ENCODE results near the gene SPOP. TPM values are rescaled to one million over a fixed set of nuclear protein-coding genes. Genes with fewer than 3 reads are reported as not detected.
"Not testable (repeated sequence)": the region's sequence is repeated elsewhere in the genome, so short reads cannot be mapped to it uniquely, and the experiment has no call there.

Gene SPOP
- total RNA-seq: 10 to 100 TPM; 61.4 to 78.1 (median 71.9) TPM

DNA sequence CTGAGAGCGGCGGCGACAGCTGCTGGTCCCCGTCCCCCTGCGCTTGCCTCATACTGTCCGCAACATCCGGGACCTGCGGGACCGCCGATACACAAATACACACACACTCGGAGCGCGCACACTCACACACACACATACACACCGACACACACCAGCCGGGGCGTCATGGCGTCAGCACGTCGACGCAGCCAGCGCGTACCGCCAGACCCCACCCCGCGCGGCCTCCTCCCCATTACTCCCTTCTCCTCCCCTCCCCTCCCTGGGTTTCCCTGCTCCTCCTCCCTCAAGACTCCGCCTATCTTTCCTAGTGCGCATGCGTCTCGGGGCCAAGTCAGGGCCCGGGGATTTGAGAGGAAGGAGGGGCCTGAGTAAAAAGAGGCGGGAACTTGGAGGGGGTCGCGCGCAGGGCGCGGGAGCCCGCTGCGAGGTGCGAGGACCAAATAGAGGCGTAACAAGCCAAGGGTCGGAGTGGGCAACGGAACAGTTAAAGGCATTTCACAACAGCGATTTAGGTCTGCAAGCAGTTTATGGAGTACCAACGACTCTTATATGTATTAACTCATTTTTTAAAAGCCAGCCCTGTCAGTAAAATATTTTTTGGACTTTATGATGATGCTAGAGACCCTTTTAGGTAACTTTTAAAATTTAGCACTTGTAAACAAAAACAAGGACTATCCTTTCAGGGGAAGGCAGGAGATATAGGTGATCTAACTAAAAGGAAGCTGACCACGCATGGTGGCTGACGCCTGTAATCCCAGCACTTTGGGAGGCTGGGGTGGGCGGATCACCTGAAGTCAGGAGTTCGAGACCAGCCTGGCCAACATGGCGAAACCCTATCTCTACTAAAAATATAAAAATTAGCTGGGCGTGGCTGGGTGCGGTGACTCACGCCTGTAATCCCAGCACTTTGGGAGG is at the start of gene SPOP:
Gene SPOP (minus strand): TSS at position 165 of the 915 bp plus-strand sequence. CDS start 55,287 bp downstream, outside the sequence.
- ATAC-seq (peak; percentile 94 to 96), DNase-seq (peak; percentile 99)
- Mint-ChIP-seq H3K4me3 (peak within 1 kb of the TSS; percentile 87), H3K4me1 (ENCODE audit: low read depth) (peaks cover 37% of the 10 kb centered on the region), H3K9me3 (no peaks in the 10 kb centered on the region), H3K27me3 (ENCODE audit: low read depth) (no peaks in the 10 kb centered on the region), H3K36me3 (ENCODE audit: insufficient read depth) (peaks cover 14% of the 10 kb centered on the region)

DNA sequence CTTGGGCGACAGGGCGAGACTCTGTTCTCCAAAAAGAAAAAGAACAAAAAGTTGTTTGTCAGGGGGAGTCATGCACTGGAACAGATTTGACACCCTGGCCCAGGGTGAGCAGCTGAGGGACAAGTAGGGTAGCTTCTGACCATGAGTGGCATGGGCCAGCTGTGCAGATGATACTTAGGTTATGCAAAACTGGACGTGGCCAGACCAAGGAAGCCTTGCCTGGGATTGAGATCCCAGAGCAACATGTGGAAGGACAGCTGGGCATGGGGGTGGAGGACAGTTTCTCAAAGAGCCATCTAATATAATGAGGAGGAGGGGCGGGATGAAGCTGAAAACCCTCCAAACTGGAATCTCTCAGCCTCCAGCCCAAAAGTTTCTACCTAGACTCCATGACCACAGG is 49.5 kb upstream of the SPOP start:
- H3K4me3 Mint-ChIP-seq: no peak overlapping the region

DNA sequence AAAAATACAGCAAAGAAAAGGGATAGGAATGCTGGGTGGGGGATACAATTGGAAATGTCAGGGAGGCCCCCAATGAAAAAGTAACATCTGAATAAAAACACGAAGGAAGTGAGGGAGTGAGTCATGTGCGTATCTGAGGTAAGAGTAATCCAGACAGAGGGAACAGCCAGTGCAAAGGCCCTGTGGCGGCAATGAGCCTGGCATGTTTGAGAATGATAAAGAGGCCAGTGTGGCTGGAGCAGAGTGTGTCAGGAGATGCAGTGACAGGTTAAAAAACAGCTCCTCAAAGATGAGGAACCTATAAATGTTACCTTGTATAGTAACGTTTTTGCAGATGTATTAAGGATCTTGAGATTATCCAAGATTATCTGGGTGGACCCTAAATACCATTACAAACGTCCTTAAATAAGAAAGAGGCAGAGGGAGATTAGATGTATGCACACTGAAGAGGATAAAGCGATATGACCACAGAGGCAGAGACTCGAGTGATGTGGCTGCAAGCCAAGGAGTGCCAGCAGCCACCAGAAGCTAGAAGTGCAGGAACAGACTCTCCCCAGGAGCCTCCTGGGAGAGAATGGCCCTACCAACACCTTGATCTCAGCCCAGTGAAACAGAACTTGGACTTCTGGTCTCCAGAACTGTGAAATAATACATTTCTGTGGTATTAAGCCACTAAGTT is 47.7 kb upstream of the SPOP start:
- H3K36me3 Mint-ChIP-seq (ENCODE audit: insufficient read depth): peaks cover 29% of the 10 kb centered on the region
- peaks cover 44% of the 10 kb centered on the region for H3K4me1 Mint-ChIP-seq (ENCODE audit: low read depth)
- H3K4me3 Mint-ChIP-seq: no peak overlapping the region
- DNase-seq: no peak
- H3K27me3 Mint-ChIP-seq (ENCODE audit: low read depth): no peaks in the 10 kb centered on the region
- peaks cover 5% of the 10 kb centered on the region for H3K9me3 Mint-ChIP-seq
- no peak for ATAC-seq

More for the DNA sequence above, 49.5 kb upstream of the SPOP start:
- Mint-ChIP-seq H3K27me3 (ENCODE audit: low read depth) (no peaks in the 10 kb centered on the region), H3K36me3 (ENCODE audit: insufficient read depth) (peaks cover 30% of the 10 kb centered on the region), H3K4me1 (ENCODE audit: low read depth) (peaks cover 52% of the 10 kb centered on the region), H3K9me3 (peaks cover 5% of the 10 kb centered on the region)
- ATAC-seq (no peak), DNase-seq (no peak)

DNA sequence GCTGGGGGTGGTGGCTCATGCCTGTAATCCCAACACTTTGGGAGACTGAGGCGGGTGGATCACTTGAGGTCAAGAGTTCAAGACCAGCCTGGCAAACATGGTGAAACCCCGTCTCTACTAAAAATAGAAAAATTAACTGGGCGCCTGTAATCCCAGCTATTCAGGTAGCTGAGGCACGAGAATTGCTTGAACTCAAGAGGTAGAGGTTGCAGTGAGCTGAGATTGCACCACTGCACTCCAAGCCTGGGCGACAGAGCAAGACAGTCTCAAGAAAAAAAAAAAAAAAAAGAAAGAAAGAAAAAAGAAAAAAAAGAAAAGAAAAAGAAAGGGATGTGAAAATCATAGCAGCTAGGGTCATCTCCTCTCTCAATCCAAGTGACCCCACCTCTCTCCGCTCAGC is 46.7 kb upstream of the SPOP start:
- not testable (repeated sequence) for H3K4me3 Mint-ChIP-seq; H3K27me3 Mint-ChIP-seq (ENCODE audit: low read depth)

DNA sequence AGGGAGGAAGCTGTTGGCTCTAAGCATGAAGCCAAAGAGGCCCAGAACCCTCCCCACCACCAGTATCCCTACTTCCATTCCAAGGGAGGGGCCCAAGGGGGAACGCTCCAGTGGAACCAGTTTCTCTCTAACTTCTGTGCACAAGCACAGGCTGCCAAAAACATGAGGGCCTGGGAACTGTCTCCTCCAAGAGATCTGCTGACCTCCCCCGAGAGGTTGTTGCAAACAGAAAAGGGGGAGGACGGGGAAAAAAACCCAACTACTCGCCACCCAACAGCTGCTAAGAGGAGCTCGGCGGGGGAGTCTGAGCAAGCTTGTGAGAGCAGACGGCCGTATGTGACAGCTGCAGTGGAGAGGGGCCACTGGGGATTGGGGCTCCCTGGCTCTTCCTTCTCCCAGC is 45.5 kb upstream of the SPOP start:
- peaks cover 5% of the 10 kb centered on the region for H3K9me3 Mint-ChIP-seq
- H3K36me3 Mint-ChIP-seq (ENCODE audit: insufficient read depth): peaks cover 29% of the 10 kb centered on the region
- no peaks in the 10 kb centered on the region for H3K27me3 Mint-ChIP-seq (ENCODE audit: low read depth)
- ATAC-seq: no peak
- peaks cover 27% of the 10 kb centered on the region for H3K4me1 Mint-ChIP-seq (ENCODE audit: low read depth)
- H3K4me3 Mint-ChIP-seq: no peak overlapping the region
- no peak for DNase-seq

More for the DNA sequence above, 46.7 kb upstream of the SPOP start:
- not testable (repeated sequence) for H3K9me3 Mint-ChIP-seq, DNase-seq, ATAC-seq
- H3K4me1 Mint-ChIP-seq (ENCODE audit: low read depth): peaks cover 35% of the 10 kb centered on the region
- H3K36me3 Mint-ChIP-seq (ENCODE audit: insufficient read depth): peaks cover 34% of the 10 kb centered on the region

DNA sequence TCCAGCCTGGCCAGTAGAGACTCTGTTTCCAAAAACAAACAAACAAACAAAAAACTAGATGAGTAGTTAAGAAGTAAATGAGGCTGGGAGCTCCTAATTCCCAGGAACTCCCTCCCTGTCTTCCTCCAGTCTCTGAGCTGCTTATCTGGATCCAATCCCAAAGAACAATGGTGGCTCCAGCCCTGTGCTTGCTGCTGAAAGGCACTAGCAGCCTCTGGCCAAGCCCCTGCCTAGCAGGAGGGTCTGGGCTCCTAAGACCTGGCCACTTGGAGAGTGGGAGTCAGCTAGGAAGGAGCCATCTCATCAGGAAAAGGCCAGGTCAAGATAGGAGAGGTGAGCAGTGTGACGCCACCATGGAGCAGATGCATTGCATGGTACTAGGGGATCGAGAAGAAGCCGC is 44.2 kb upstream of the SPOP start:
- DNase-seq (no peak), ATAC-seq (no peak)
- Mint-ChIP-seq H3K4me1 (ENCODE audit: low read depth) (peaks cover 27% of the 10 kb centered on the region), H3K36me3 (ENCODE audit: insufficient read depth) (peaks cover 32% of the 10 kb centered on the region), H3K27me3 (ENCODE audit: low read depth) (no peaks in the 10 kb centered on the region), H3K4me3 (no peak overlapping the region), H3K9me3 (peaks cover 5% of the 10 kb centered on the region)

DNA sequence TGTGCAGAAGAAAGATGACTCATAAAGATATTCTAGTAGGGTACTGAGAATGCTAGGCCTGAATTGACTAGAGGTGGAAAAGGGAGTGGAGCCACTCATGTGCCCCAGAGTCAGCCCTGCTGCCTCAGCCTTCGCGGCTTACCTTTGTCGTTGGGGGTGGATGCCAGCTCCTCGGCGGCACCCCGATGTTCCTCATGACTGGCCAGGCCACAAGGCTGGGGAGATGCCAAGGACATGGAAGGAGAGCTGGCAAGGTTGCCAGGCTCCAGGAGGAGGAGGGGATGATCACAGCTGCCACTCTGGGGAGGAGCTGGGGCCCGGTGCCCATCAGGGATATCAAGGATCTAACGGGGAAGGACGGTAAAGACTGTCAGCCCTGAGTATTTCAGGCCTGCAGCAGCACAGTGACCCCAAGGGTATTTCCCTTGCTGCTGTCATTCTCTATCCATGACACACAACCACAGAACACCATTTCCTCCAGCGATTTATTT is 39.5 kb upstream of the SPOP start:
- peaks cover 44% of the 10 kb centered on the region for H3K36me3 Mint-ChIP-seq (ENCODE audit: insufficient read depth)
- H3K4me1 Mint-ChIP-seq (ENCODE audit: low read depth): peaks cover 45% of the 10 kb centered on the region
- H3K4me3 Mint-ChIP-seq: peak overlapping the region; percentile 13
- DNase-seq: no peak
- ATAC-seq: peak; percentile 53 to 62
- no peaks in the 10 kb centered on the region for H3K9me3 Mint-ChIP-seq
- H3K27me3 Mint-ChIP-seq (ENCODE audit: low read depth): no peaks in the 10 kb centered on the region

DNA sequence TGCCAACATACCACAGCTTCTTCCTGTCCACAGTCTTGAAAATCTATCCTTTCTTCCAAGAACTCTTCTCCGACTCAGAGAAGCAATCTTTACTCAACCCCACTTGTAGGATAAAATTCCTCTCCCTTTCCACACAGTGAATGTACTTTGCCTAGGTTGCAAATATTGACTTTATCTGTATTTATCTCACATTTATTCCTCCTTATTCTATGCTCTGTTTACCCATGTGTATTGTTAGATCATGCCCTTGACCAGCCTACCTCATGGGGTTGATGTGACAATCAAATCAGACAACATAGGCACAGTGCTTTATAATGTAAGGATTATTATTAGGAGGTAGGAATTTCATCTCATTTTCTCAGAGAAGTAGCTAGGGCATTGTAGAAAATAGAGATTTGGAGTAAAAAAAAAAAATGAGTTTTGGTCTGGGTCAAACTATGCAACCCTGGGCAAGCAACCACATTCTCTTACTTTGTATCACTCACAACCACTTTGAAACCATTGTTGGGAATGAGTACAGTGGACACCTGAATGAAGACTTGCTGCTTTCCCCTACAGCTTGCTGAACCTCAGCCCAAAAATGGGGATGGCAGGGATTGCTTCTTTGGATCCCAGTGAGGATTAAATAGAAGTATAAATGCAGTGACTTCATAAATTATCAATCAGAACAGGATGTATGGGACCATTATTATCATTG is 38.9 kb upstream of the SPOP start:
- Mint-ChIP-seq H3K4me3 (peak overlapping the region; percentile 0), H3K36me3 (ENCODE audit: insufficient read depth) (peaks cover 45% of the 10 kb centered on the region), H3K27me3 (ENCODE audit: low read depth) (no peaks in the 10 kb centered on the region), H3K4me1 (ENCODE audit: low read depth) (peaks cover 45% of the 10 kb centered on the region), H3K9me3 (no peaks in the 10 kb centered on the region)
- DNase-seq: no peak
- ATAC-seq: no peak

DNA sequence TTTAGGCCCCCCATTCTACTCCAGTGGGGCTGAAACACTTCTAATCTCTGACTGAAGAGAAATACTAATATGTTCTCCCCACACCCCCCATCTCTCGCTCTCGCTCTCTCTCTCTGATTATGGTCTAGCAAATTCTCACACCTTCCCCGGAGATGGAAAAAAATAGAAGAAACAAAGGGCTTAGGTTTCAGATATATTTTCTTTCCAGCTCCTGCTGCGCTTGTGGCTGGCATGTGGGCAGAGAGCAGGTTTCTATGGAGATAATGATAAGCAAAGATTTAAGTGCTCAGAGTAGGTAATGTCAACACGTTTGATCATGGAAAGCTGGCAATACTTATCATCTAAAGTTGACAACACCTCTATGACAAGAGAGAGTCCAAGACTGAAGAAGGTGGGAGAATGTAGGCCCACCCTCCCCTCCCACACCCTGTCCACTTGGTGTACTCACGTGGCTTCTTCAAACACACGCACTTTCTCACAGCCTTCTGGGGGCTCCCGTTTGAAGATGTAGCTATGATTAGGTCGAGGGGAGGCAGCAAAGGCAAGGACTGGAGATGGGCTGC is 37.9 kb upstream of the SPOP start:
- H3K9me3 Mint-ChIP-seq: no peaks in the 10 kb centered on the region
- H3K36me3 Mint-ChIP-seq (ENCODE audit: insufficient read depth): peaks cover 45% of the 10 kb centered on the region
- H3K4me1 Mint-ChIP-seq (ENCODE audit: low read depth): peaks cover 45% of the 10 kb centered on the region
- peak overlapping the region; percentile 56 for H3K4me3 Mint-ChIP-seq
- H3K27me3 Mint-ChIP-seq (ENCODE audit: low read depth): no peaks in the 10 kb centered on the region
- ATAC-seq: peak; percentile 56 to 60
- DNase-seq: peak; percentile 30

DNA sequence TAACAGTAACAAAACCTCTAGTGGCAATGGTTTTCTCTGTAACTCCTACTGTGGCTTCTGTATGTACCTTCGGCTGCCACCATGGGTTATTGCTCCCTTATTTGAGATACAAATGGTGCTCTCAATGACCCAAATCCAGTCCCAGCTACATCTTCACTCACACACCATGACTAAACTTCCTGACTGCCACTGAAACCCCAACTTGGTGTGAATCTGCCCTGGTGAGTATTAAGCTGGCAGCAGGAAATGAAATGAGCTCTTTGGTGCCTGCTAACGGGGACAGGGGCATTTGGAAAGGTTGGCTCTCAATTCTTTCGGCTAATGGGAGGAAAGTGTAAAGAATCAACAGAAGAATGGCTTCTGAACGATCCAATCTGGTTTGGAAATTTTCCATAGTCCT is 37.3 kb upstream of the SPOP start:
- peak overlapping the region; percentile 56 for H3K4me3 Mint-ChIP-seq
- no peaks in the 10 kb centered on the region for H3K27me3 Mint-ChIP-seq (ENCODE audit: low read depth)
- H3K9me3 Mint-ChIP-seq: no peaks in the 10 kb centered on the region
- peak; percentile 20 for DNase-seq
- H3K36me3 Mint-ChIP-seq (ENCODE audit: insufficient read depth): peaks cover 50% of the 10 kb centered on the region
- peaks cover 45% of the 10 kb centered on the region for H3K4me1 Mint-ChIP-seq (ENCODE audit: low read depth)
- peak; percentile 66 to 74 for ATAC-seq

DNA sequence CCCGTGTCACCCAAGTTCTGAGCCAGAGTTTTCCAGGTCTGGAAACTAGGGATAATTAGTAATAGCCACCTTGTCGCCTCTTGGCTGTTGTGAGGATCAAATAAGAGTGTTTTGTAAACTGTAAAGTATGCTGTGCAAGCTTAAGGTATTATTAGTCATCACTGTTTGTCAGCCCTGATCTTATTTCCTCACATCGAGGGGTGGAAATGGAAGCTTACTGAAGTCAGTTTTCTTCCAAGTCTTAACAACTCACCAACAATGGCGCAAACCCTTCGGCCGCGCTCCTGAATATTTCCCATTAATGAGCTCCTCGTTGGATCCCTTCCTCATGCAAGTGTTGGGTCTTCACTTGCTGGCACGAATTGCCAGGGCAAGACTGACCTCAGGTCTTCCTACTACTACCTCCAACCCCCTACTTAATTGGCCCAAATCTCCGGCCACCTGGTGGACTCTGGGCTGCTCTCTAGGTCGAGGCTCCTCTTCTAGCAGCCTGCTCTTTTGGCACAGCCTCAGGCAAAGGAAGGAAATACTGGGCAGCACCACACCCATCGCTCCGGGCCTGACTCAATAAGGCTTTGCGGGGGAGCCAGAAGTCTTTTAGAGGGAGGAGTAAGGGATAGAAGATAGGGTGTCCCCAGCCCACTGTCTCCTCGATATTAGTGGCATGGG is 30.8 kb upstream of the SPOP start:
- H3K4me3 Mint-ChIP-seq: peak overlapping the region; percentile 95
- no peaks in the 10 kb centered on the region for H3K27me3 Mint-ChIP-seq (ENCODE audit: low read depth)
- ATAC-seq (peak; percentile 2 to 4), DNase-seq (no peak)
- no peaks in the 10 kb centered on the region for H3K9me3 Mint-ChIP-seq
- H3K36me3 Mint-ChIP-seq (ENCODE audit: insufficient read depth): peaks cover 35% of the 10 kb centered on the region
- peaks cover 41% of the 10 kb centered on the region for H3K4me1 Mint-ChIP-seq (ENCODE audit: low read depth)

DNA sequence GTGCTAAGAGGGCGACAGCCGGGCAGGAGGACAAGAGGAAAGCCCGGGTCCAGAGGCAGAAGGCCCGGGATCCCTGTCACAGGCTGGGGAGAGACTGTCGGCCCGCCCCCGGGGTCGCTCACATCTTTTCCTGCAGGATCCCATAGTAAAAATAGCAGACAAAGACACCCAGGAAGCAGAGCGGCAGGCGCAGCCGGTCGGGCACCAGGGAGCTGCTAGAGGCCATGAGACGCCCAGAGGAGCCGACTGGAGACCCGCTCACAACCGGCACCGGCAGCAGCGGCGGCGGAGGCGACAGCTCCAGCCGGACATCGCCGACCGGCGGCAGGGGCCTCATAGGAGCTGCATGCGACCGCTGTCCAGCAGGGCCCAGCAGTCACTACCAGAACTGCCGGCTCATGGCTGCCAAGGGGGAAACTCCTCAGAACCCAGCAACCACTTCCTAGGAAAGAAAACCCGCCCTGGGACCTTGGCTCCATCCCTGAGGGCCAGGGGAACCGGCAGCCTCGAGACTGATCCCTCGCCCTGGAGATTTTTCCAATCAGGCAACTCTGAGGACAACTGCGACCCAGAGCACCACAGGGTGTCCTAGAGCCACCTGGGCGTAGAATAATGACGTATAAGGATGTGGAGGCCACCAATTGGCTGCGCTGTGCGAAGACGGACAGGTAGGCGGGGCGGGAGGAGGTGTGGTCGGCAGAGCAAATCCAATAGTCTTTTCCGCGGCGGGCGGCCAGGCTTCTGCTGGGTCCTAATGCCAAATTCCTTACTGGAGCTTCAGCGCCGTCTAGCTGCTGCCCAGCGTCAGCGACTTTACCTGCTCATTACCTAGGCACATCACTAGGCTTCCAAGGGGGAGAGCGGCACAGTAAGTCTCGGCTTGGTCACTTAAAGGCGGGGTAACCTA is 30.0 kb upstream of the SPOP start, which contains the start of gene SLC35B1:
Gene SLC35B1 (minus strand): TSS at position 357 of the 907 bp plus-strand sequence. CDS start 131 bp downstream, at position 226.
- ATAC-seq (peak; percentile 98), DNase-seq (peak; percentile 98)
- H3K36me3 Mint-ChIP-seq (ENCODE audit: insufficient read depth): peaks cover 40% of the 10 kb centered on the region
- H3K4me3 Mint-ChIP-seq: peak within 1 kb of the TSS; percentile 95
- no peaks in the 10 kb centered on the region for H3K27me3 Mint-ChIP-seq (ENCODE audit: low read depth)
- H3K9me3 Mint-ChIP-seq: no peaks in the 10 kb centered on the region
- peaks cover 38% of the 10 kb centered on the region for H3K4me1 Mint-ChIP-seq (ENCODE audit: low read depth)

DNA sequence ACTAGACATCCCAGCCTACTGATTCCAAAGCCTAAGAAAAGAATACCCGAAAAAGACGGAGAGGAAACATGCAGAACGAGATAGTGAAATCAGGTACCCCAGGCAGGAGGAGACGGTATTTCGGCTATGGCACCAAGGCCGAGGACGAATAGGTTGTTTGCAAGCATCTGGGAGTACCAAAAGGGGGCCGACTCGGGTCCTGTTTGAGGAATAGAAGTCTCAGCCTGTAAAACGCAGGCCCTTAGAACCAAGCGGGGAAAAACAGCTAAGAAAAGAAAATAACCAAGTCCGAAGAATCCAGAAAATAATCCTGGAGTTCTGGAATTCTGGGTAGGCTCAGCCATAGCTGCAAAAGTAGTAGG is 29.3 kb upstream of the SPOP start:
- no peaks in the 10 kb centered on the region for H3K27me3 Mint-ChIP-seq (ENCODE audit: low read depth)
- ATAC-seq (no peak), DNase-seq (no peak)
- peak overlapping the region; percentile 95 for H3K4me3 Mint-ChIP-seq
- H3K4me1 Mint-ChIP-seq (ENCODE audit: low read depth): peaks cover 38% of the 10 kb centered on the region
- no peaks in the 10 kb centered on the region for H3K9me3 Mint-ChIP-seq
- H3K36me3 Mint-ChIP-seq (ENCODE audit: insufficient read depth): peaks cover 38% of the 10 kb centered on the region
